Gastroesophageal sphincter (tissue), 4 donors: ENCODE data around the gene APBA2. TPM values are rescaled to one million over a fixed set of nuclear protein-coding genes. Genes with fewer than 3 reads are reported as not detected.

Experiments used
- ATAC-seq: fragments of 150-250 bp; one replicate; pipeline ENCODE4 v1.9.1; 2016; ENCODE audit warnings: mild to moderate bottlenecking, moderate library complexity
- H3K27ac ChIP-seq, 4 donors: fragments of 200-600 bp; sonication (generic) in 3 of 4; 1 replicate in 3 of 4; 2 replicates in 1 of 4; pipeline ENCODE4 v1.5.1; 2016 to 2019
- H3K27me3 ChIP-seq: fragments of 200-600 bp; sonication (generic); one replicate; pipeline ENCODE4 v1.5.1; 2019
- H3K36me3 ChIP-seq, 2 donors: fragments of 200-600 bp; sonication (generic); one replicate each; pipeline ENCODE4 v1.5.1; 2019; ENCODE audit warnings: control low read depth in 1 of 2
- H3K4me1 ChIP-seq, 3 donors: fragments of 200-600 bp; sonication (generic); 1 replicate in 2 of 3; 2 replicates in 1 of 3; pipeline ENCODE4 v1.5.1; 2016 to 2019; ENCODE audit warnings: control low read depth in 2 of 3
- H3K4me3 ChIP-seq, 2 donors: fragments of 200-600 bp; sonication (generic); one replicate each; pipeline ENCODE4 v1.5.1; 2019; ENCODE audit warnings: mild to moderate bottlenecking in 1 of 2, moderate library complexity in 1 of 2
- H3K9me3 ChIP-seq, 3 donors: fragments of 200-600 bp; sonication (generic); one replicate each; pipeline ENCODE4 v1.5.1; 2017 to 2019; ENCODE audit warnings: control low read depth in 2 of 3
- CTCF ChIP-seq, 4 experiments: fragments of 200-600 bp in 2 of 4; fragments of 450-650 bp in 2 of 4; sonication (generic) in 1 of 4; IDR thresholded peaks; one replicate each; pipeline ENCODE4 v1.5.1; 2017 to 2019; ENCODE audit warnings: antibody characterized with exemption in 4 of 4, mild to moderate bottlenecking in 2 of 4, moderate library complexity in 2 of 4
- EP300 ChIP-seq: sonication (generic); formaldehyde crosslinking; IDR thresholded peaks from one replicate; pipeline ENCODE4 v1.6.1; 2017; ENCODE audit warnings: antibody characterized with exemption, mild to moderate bottlenecking
- POLR2A ChIP-seq, 2 donors: fragments of 450-650 bp; IDR thresholded peaks; one replicate each; pipeline ENCODE4 v1.6.1; 2017; ENCODE audit warnings: antibody characterized with exemption in 2 of 2, mild to moderate bottlenecking in 2 of 2, moderate library complexity in 1 of 2
- POLR2AphosphoS5 ChIP-seq: sonication (generic); formaldehyde crosslinking; IDR thresholded peaks from one replicate; pipeline ENCODE4 v1.6.1; 2017; ENCODE audit warnings: antibody characterized with exemption
- WGBS, 2 donors: methylation state at CpG; one replicate each; pipeline ENCODE4 v1.1.5; 2018; ENCODE audit warnings: low coverage in 1 of 2; 5-methylcytosine and 5-hydroxymethylcytosine counted together
- total RNA-seq, 4 donors: library from RNA; depleted of rRNA; stranded (reverse); fragments of >200 nt; gene quantifications; one replicate each; pipeline ENCODE4 v1.1.0, GENCODE V29; 2016

Gene APBA2
- total RNA-seq, 4 donors from 2014 or later = 3.1 to 14.9 (median 4.2) TPM

- no peak overlapping the region for H3K4me3 ChIP-seq
- H3K27ac ChIP-seq = no peak overlapping the region
- H3K36me3 ChIP-seq = no peaks in the 10 kb centered on the region
- 57 to 80% methylated on average over 1 of the region's 4 CpGs for WGBS, 2 donors
- H3K4me1 ChIP-seq = no peaks in the 10 kb centered on the region
- peaks cover 0 to 3% (median 0%) of the 10 kb centered on the region in 3 donors for H3K9me3 ChIP-seq
- ATAC-seq = no peak
- H3K27me3 ChIP-seq = no peaks in the 10 kb centered on the region
- TF ChIP-seq POLR2AphosphoS5 (no peak), CTCF (IDR thresholded peaks at IDR 0.05) (no peak), EP300 (no peak), POLR2A (IDR thresholded peaks at IDR 0.05) (no peak)
Measured at GRCh38 chr15:29034593-29035335, 149.0 kb downstream of the APBA2 start.

GRCh38 chr15:29035336-29036285 lies 149.8 kb downstream of the APBA2 start:
- ATAC-seq = no peak
- WGBS, 2 donors = 100% methylated on average over 1 of the region's 14 CpGs

GRCh38 chr15:29037997-29038705 lies 152.4 kb downstream of the APBA2 start:
- Histone ChIP-seq H3K9me3 (peaks cover 0 to 3% (median 0%) of the 10 kb centered on the region in 3 donors), H3K4me3 (no peak overlapping the region), H3K36me3 (no peaks in the 10 kb centered on the region), H3K27me3 (no peaks in the 10 kb centered on the region), H3K27ac (no peak overlapping the region), H3K4me1 (peaks cover 0 to 6% (median 0%) of the 10 kb centered on the region in 3 donors)
- TF ChIP-seq POLR2A (IDR thresholded peaks at IDR 0.05) = no peak
- no peak for TF ChIP-seq POLR2AphosphoS5
- no peak for TF ChIP-seq CTCF (IDR thresholded peaks at IDR 0.05)
- no peak for TF ChIP-seq EP300
- ATAC-seq = no peak
- 79 to 85% methylated on average over 6 to 9 of the region's 9 CpGs for WGBS, 2 donors

More at GRCh38 chr15:29035336-29036285, 149.8 kb downstream of the APBA2 start:
- Histone ChIP-seq H3K27me3 (no peaks in the 10 kb centered on the region), H3K4me3 (no peak overlapping the region), H3K9me3 (peaks cover 0 to 3% (median 0%) of the 10 kb centered on the region in 3 donors), H3K4me1 (peaks cover 0 to 6% (median 0%) of the 10 kb centered on the region in 3 donors), H3K36me3 (no peaks in the 10 kb centered on the region), H3K27ac (no peak overlapping the region)
- TF ChIP-seq EP300 = no peak
- TF ChIP-seq POLR2AphosphoS5 = no peak
- TF ChIP-seq POLR2A (IDR thresholded peaks at IDR 0.05) = no peak
- no peak for TF ChIP-seq CTCF (IDR thresholded peaks at IDR 0.05)

- ATAC-seq = no peak
- 66 to 67% methylated on average over 4 to 13 of the region's 13 CpGs for WGBS, 2 donors
- Histone ChIP-seq H3K4me3 (no peak overlapping the region), H3K9me3 (peaks cover 0 to 3% (median 0%) of the 10 kb centered on the region in 3 donors), H3K27ac (no peak overlapping the region), H3K27me3 (no peaks in the 10 kb centered on the region), H3K4me1 (peaks cover 0 to 6% (median 0%) of the 10 kb centered on the region in 3 donors), H3K36me3 (no peaks in the 10 kb centered on the region)
- no peak for TF ChIP-seq POLR2AphosphoS5
- TF ChIP-seq EP300 = no peak
- TF ChIP-seq CTCF (IDR thresholded peaks at IDR 0.05) = no peak
- no peak for TF ChIP-seq POLR2A (IDR thresholded peaks at IDR 0.05)
Measured at GRCh38 chr15:29039466-29040369, 153.9 kb downstream of the APBA2 start.
